Measurements from ENCODE around the gene MAST4.

DNA sequence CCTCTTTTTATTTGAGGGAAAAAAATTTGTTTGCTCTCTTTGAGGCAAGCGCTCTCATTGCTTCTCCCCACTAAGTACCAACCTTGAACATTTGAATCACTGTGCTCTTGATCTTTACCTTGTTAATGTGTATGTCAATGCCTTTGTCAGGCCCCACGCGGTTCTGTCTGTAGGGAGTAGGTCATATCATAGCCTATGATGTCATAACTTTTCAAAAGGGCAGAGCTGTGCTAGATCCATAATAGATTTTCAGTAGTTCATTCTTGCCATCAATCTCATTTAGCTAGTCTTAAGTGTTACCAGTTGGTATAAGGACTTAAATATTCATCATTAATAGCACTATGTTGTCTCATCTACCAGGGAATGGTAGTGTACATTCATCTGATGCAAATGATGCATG lies 56.6 kb downstream of the MAST4 start:
- TF ChIP-seq, protein P1, sequence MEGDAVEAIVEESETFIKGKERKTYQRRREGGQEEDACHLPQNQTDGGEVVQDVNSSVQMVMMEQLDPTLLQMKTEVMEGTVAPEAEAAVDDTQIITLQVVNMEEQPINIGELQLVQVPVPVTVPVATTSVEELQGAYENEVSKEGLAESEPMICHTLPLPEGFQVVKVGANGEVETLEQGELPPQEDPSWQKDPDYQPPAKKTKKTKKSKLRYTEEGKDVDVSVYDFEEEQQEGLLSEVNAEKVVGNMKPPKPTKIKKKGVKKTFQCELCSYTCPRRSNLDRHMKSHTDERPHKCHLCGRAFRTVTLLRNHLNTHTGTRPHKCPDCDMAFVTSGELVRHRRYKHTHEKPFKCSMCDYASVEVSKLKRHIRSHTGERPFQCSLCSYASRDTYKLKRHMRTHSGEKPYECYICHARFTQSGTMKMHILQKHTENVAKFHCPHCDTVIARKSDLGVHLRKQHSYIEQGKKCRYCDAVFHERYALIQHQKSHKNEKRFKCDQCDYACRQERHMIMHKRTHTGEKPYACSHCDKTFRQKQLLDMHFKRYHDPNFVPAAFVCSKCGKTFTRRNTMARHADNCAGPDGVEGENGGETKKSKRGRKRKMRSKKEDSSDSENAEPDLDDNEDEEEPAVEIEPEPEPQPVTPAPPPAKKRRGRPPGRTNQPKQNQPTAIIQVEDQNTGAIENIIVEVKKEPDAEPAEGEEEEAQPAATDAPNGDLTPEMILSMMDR (IDR thresholded peaks at IDR 0.05) = no peak
- no peak for TF ChIP-seq POLR2A (IDR thresholded peaks at IDR 0.05)

Measured in esophagus squamous epithelium (tissue), 4 donors.